Fibroblast of lung (primary cell): Measurements from ENCODE around the gene MYO3B. TPM values are rescaled to one million over a fixed set of nuclear protein-coding genes. Genes with fewer than 3 reads are reported as not detected.

Source experiments
- DNase-seq, 2 donors: peaks; one replicate each; pipeline versions ENCODE4 v3.0.0 to v3.0.0-alpha.2; 2010; ENCODE audit warnings: low read depth in 2 of 2
- H2AFZ ChIP-seq: 2 replicates; pipeline ENCODE4 v1.5.1; 2012; ENCODE audit warnings: low read length, control low read depth, inconsistent platforms
- H3K27ac ChIP-seq: 2 replicates; pipeline ENCODE4 v1.5.1; 2011; ENCODE audit warnings: low read length, control low read depth; ENCODE audit not compliant: insufficient read depth
- H3K27me3 ChIP-seq: 2 replicates; pipeline ENCODE4 v1.5.1; 2011; ENCODE audit warnings: mild to moderate bottlenecking, low read length; ENCODE audit not compliant: control insufficient read depth, insufficient read depth
- H3K36me3 ChIP-seq: 2 replicates; pipeline ENCODE4 v1.5.1; 2011; ENCODE audit warnings: low read length; ENCODE audit not compliant: control insufficient read depth, insufficient read depth
- H3K4me1 ChIP-seq: 2 replicates; pipeline ENCODE4 v1.5.1; 2011; ENCODE audit warnings: low read length; ENCODE audit not compliant: control insufficient read depth, insufficient read depth; ENCODE audit errors: extremely low read depth
- H3K4me2 ChIP-seq: 2 replicates; pipeline ENCODE4 v1.5.1; 2011; ENCODE audit warnings: low read length, control low read depth; ENCODE audit not compliant: insufficient read depth; ENCODE audit errors: extremely low read depth
- H3K4me3 ChIP-seq, 4 experiments: fragments of 200-600 bp in 1 of 4; sonication (generic) in 1 of 4; replicated peaks in 1 of 4; 2 replicates each; pipeline ENCODE4 v1.5.1; 2011 to 2016; ENCODE audit warnings: low read length in 4 of 4, low read depth in 3 of 4, mild to moderate bottlenecking in 3 of 4, control low read depth in 2 of 4, inconsistent platforms in 1 of 4, mixed read lengths in 1 of 4; ENCODE audit not compliant: insufficient read depth in 1 of 4; ENCODE audit errors: control extremely low read depth in 1 of 4
- H3K79me2 ChIP-seq: 2 replicates; pipeline ENCODE4 v1.5.1; 2012; ENCODE audit warnings: mild to moderate bottlenecking, low read length, inconsistent platforms; ENCODE audit not compliant: control insufficient read depth, insufficient read depth
- H3K9ac ChIP-seq: 2 replicates; pipeline ENCODE4 v1.5.1; 2011; ENCODE audit warnings: mild to moderate bottlenecking, low read length, control low read depth; ENCODE audit not compliant: insufficient read depth
- H3K9me3 ChIP-seq: 2 replicates; pipeline ENCODE4 v1.5.1; 2012; ENCODE audit warnings: low read depth, low read length; ENCODE audit not compliant: control insufficient read depth, insufficient read depth
- H4K20me1 ChIP-seq: 2 replicates; pipeline ENCODE4 v1.5.1; 2011; ENCODE audit warnings: low read length; ENCODE audit not compliant: control insufficient read depth, insufficient read depth; ENCODE audit errors: extremely low read depth
- CTCF ChIP-seq, 2 donors: IDR thresholded peaks in 1 of 2; conservative IDR thresholded peaks in 1 of 2; 1 replicate in 1 of 2; 2 replicates in 1 of 2; pipeline ENCODE4 v1.5.1; 2011 to 2012; ENCODE audit warnings: low read length in 2 of 2, control low read depth in 1 of 2, inconsistent platforms in 1 of 2, low read depth in 1 of 2, mild to moderate bottlenecking in 1 of 2
- EZH2 ChIP-seq: IDR thresholded peaks from 2 replicates; pipeline ENCODE4 v1.5.1; 2012; ENCODE audit warnings: low read length, control low read depth, mild to moderate bottlenecking; ENCODE audit errors: missing control alignments
- polyA plus RNA-seq, 2 donors: library from polyadenylated mRNA; depleted of rRNA in 1 of 2; stranded (reverse) in 1 of 2; unstranded in 1 of 2; fragments of >200 nt; gene quantifications; 2 replicates each; pipeline ENCODE4 v1.2.1, GENCODE V29; 2011 to 2012; ENCODE audit warnings: missing spikeins in 1 of 2
- total RNA-seq: library from RNA; depleted of rRNA; stranded (reverse); fragments of >200 nt; gene quantifications from 2 replicates; pipeline ENCODE4 v1.2.1, GENCODE V29; 2014

The MYO3B gene
- total and polyA plus RNA-seq, 2 donors (not counting 1 experiment from before 2014, with no cell fraction given), result 0.06 to 0.50 TPM

DNA sequence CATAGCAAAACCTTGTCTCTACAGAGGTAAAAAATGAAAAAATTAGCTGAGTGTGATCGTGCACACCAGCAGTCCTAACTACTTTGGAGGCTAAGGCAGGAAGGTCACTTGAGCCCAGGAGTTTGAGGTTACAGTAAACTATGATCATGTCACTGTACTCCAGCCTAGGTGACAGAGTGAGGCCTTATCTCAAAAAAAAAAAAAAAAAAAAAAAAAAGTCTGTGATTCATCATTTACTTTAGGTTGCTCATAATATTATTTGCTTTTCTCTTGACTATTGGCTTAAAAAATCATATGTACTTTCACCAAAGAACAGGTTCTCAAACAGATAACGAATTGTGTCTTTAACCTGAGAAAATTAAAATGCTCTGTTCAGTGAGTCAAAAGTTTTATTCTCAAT is 129.1 kb downstream of the MYO3B start:
- Histone ChIP-seq H3K9me3 (no peaks in the 10 kb centered on the region), H3K4me3 (no peak overlapping the region), H2AFZ (no peak overlapping the region), H3K36me3 (no peaks in the 10 kb centered on the region), H3K27ac (no peak overlapping the region), H4K20me1 (no peaks in the 10 kb centered on the region), H3K4me1 (no peaks in the 10 kb centered on the region), H3K79me2 (no peaks in the 10 kb centered on the region), H3K9ac (no peak overlapping the region), H3K27me3 (no peaks in the 10 kb centered on the region), H3K4me2 (no peak overlapping the region)
- TF ChIP-seq CTCF (conservative IDR thresholded peaks at IDR 0.05 in 1 of 2, IDR thresholded peaks at IDR 0.05 in 1 of 2; ENCODE audit: low read depth in 1 of 2, low read length in 2 of 2) (no peak), EZH2 (no peak)
- DNase-seq, result no peak

DNA sequence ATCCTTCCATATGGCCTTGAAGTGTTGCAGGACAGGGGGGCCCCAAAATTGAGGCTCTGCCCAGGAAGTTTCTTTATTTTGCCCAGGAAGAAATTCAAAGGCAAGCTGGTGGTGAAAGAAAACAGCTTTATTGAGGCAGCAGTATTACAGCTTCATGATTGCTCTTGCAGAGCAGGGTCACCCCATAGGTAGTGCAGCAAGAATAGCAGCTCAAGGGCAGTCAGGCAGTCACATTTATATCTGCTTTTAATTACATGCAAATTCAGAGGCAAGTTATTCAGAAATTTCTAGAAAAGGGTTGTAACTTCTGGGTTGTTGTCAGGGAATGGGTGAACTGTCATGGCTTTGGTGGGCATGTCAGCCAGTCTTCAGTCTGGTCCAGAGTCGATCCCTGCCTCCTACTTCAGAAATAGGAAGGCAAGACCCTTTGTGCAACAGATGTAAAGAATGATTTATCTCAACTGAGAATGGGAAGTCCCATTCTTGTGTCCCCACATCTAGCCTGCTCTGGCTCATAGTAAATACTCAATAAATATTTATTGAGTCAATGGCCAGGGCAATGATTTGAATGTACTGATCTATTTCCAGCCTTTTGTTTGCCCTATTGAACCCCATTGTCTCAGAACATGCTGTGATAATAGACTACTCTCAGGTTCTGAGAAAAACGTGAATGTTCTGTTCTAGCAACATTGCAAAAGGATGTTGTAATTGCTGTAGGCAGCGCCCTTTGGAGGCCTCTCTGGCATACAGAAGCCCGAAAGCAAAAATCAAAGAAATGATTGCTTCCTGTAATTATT is 129.8 kb downstream of the MYO3B start:
- DNase-seq, result no peak
- Histone ChIP-seq H3K27me3 (no peaks in the 10 kb centered on the region), H3K9me3 (no peaks in the 10 kb centered on the region), H3K4me2 (no peak overlapping the region), H3K9ac (no peak overlapping the region), H2AFZ (no peak overlapping the region), H4K20me1 (no peaks in the 10 kb centered on the region), H3K4me1 (no peaks in the 10 kb centered on the region), H3K4me3 (no peak overlapping the region), H3K79me2 (no peaks in the 10 kb centered on the region), H3K27ac (no peak overlapping the region), H3K36me3 (no peaks in the 10 kb centered on the region)
- TF ChIP-seq CTCF (conservative IDR thresholded peaks at IDR 0.05 in 1 of 2, IDR thresholded peaks at IDR 0.05 in 1 of 2; ENCODE audit: low read depth in 1 of 2, low read length in 2 of 2) (no peak), EZH2 (no peak)

DNA sequence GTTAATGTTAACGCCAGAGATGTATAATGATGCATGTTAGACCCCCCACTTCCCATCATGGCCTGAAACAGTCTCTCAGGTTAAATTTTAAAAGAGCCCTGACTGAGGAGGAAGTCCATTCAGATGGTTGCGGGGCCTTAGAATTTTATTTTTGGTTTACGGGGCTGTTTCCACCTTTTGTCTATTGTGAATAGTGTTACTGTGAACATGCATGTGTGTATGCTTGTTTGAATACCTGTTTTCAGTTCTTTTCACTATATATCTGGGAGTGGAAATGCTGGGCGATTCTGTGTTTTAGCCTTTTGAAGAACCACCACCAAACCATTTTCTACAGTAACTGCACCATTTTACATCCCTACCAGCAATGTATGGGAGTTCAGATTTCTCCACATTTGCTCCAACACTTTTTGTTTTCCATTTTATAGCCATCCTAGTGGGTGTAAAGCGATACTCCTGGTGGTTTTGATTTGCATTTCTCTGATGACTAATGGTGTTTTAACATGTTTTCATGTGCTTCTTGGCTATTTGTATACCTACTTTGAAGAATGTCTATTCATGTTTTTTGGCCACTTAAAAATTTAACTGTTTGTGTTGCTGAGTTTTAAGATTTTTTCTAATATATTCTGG is 133.0 kb downstream of the MYO3B start:
- no peak overlapping the region for H2AFZ ChIP-seq
- TF ChIP-seq EZH2 (no peak), CTCF (conservative IDR thresholded peaks at IDR 0.05 in 1 of 2, IDR thresholded peaks at IDR 0.05 in 1 of 2; ENCODE audit: low read depth in 1 of 2, low read length in 2 of 2) (no peak)
- H3K79me2 ChIP-seq, result no peaks in the 10 kb centered on the region
- H3K4me2 ChIP-seq, result no peak overlapping the region
- DNase-seq, result no peak
- no peaks in the 10 kb centered on the region for H3K36me3 ChIP-seq
- no peaks in the 10 kb centered on the region for H4K20me1 ChIP-seq
- H3K9ac ChIP-seq, result no peak overlapping the region
- H3K4me3 ChIP-seq, result no peak overlapping the region
- no peaks in the 10 kb centered on the region for H3K9me3 ChIP-seq
- H3K27ac ChIP-seq, result no peak overlapping the region
- H3K4me1 ChIP-seq, result no peaks in the 10 kb centered on the region
- no peaks in the 10 kb centered on the region for H3K27me3 ChIP-seq
